BE2C (cell line): ENCODE data around the gene TTN.

Experiments used
- DNase-seq: peaks from one replicate; pipeline ENCODE4 v3.0.0-alpha.2; 2020
- H3K27me3 ChIP-seq: fragments of 250-450 bp; sonication (Bioruptor Pico); 2 replicates; pipeline ENCODE4 v1.5.1; 2020; ENCODE audit warnings: mild to moderate bottlenecking
- H3K36me3 ChIP-seq: fragments of 250-450 bp; sonication (Bioruptor Pico); 2 replicates; pipeline ENCODE4 v1.5.1; 2020; ENCODE audit warnings: mild to moderate bottlenecking
- H3K4me1 ChIP-seq: fragments of 250-450 bp; sonication (Bioruptor Pico); 2 replicates; pipeline ENCODE4 v1.5.1; 2020
- H3K4me3 ChIP-seq: 2 replicates; pipeline ENCODE4 v1.5.1; 2011; ENCODE audit warnings: low read depth, low read length
- H3K9me3 ChIP-seq: fragments of 250-450 bp; sonication (Bioruptor Pico); 2 replicates; pipeline ENCODE4 v1.5.1; 2020
- CTCF ChIP-seq: IDR thresholded peaks from 2 replicates; pipeline ENCODE4 v1.5.1; 2012; ENCODE audit warnings: mild to moderate bottlenecking, low read depth, low read length

The TTN gene

DNA sequence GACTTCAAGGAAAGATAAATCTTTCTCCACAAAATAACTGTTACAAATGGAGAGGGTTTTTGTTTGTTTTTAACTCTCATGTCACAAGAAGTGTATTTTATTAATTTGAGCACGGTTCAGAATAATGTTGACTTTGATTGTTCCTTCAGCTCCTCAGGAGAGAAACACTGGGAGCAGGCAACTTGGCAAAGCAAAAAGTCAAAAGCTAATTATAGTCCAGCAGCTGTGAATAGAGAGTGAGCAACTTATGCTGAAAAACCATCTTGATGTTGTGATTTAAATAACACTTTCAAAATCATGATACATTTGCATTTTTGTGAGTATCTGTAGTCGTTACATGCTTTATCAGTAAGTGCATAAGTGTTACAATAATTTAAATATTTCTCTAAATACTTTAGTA, 37.5 kb upstream of the TTN start:
- Histone ChIP-seq H3K36me3 (no peaks in the 10 kb centered on the region), H3K4me3 (no peak overlapping the region), H3K9me3 (no peaks in the 10 kb centered on the region), H3K27me3 (no peaks in the 10 kb centered on the region), H3K4me1 (no peaks in the 10 kb centered on the region)
- no peak for DNase-seq
- no peak for TF ChIP-seq CTCF

DNA sequence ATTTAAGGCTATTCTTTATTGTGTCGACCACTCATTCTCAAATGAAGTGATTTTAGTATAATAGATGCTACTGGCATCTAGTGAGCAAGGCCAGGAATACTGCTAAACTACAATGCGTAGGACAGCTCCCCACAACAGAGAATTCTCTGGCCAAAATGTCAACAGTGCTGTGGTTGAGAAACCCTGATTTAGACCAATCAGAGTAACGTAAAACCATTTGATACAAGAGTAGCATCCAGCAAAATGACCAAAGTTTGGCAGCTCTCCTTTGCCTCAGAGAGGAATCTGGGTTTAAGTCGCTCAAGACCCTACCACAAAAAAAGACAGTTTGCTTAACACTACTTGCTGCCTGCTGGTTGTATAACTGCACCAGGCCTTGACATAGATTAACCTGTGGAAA, 37.0 kb upstream of the TTN start:
- Histone ChIP-seq H3K36me3 (no peaks in the 10 kb centered on the region), H3K4me1 (no peaks in the 10 kb centered on the region), H3K4me3 (no peak overlapping the region), H3K27me3 (no peaks in the 10 kb centered on the region), H3K9me3 (no peaks in the 10 kb centered on the region)
- TF ChIP-seq CTCF, result no peak
- no peak for DNase-seq

DNA sequence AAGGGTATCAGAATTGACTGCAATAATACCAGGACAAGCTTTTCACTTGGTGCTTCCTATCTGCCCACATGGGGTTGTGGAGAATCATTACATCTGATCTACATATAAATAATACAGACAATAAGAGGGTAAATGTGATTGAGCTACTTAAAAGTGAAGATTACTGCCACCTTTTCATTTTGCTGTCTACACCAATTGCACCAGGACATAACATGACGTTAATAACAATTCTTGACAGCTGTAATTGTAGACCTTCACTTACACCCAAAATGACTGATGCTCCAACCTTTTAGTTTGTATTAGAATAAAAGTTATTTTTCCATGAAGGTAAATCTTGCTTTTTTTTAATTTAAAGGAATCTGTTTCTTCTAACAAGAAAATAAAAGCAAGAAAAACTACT, 36.5 kb upstream of the TTN start:
- Histone ChIP-seq H3K4me1 (no peaks in the 10 kb centered on the region), H3K27me3 (no peaks in the 10 kb centered on the region), H3K9me3 (no peaks in the 10 kb centered on the region), H3K36me3 (no peaks in the 10 kb centered on the region), H3K4me3 (no peak overlapping the region)
- no peak for DNase-seq
- no peak for TF ChIP-seq CTCF

- TF ChIP-seq CTCF, result no peak
- H3K27me3 ChIP-seq, result no peaks in the 10 kb centered on the region
- no peak for DNase-seq
- H3K4me3 ChIP-seq, result no peak overlapping the region
- H3K4me1 ChIP-seq, result no peaks in the 10 kb centered on the region
- no peaks in the 10 kb centered on the region for H3K36me3 ChIP-seq
- no peaks in the 10 kb centered on the region for H3K9me3 ChIP-seq
Measured at GRCh38 chr2:178836807-178837206, 29.6 kb upstream of the TTN start.

GRCh38 chr2:178834086-178834485, 26.9 kb upstream of the TTN start:
- Histone ChIP-seq H3K36me3 (no peaks in the 10 kb centered on the region), H3K9me3 (no peaks in the 10 kb centered on the region), H3K4me1 (no peaks in the 10 kb centered on the region), H3K4me3 (no peak overlapping the region), H3K27me3 (no peaks in the 10 kb centered on the region)
- no peak for DNase-seq
- no peak for TF ChIP-seq CTCF

GRCh38 chr2:178833382-178833781, 26.2 kb upstream of the TTN start:
- no peak overlapping the region for H3K4me3 ChIP-seq
- no peaks in the 10 kb centered on the region for H3K27me3 ChIP-seq
- H3K4me1 ChIP-seq, result no peaks in the 10 kb centered on the region
- no peaks in the 10 kb centered on the region for H3K9me3 ChIP-seq
- DNase-seq, result no peak
- H3K36me3 ChIP-seq, result no peaks in the 10 kb centered on the region
- TF ChIP-seq CTCF, result no peak
